HG02588 (cell line): ENCODE data around the gene GRID1.
"Not testable (repeated sequence)": the region's sequence is repeated elsewhere in the genome, so short reads cannot be mapped to it uniquely, and the experiment has no call there.

ENCODE experiments used
- ATAC-seq: cut with Tn5 transposase; IDR thresholded peaks from one replicate; pipeline ENCODE4 v1.9.1; 2021; ENCODE audit warnings: mild to moderate bottlenecking, moderate library complexity; ENCODE audit not compliant: unreplicated experiment

The GRID1 gene

GRCh38 chr10:86056672-86057071 is 309.9 kb downstream of the GRID1 start:
- no peak for ATAC-seq

- no peak for ATAC-seq
Observed at GRCh38 chr10:86055928-86056327, 310.7 kb downstream of the GRID1 start.

DNA sequence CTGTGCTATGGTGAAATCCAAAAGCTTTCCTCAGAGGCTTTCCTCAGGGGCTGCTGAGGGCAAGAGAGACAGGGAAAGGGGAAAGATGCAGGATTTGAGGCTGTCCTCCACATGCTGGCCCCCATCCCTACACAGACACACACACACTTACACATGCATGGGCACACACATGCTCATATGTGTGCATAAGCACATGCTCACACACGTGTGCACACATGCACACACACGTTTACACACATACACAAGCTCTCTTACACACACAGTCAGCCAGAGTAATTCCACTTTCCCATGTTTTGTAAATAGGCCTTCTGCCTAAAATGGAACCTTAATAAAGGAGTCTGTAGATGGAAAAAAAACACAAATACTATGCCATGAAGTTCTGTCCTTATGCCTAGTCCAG is 312.9 kb downstream of the GRID1 start:
- no peak for ATAC-seq

DNA sequence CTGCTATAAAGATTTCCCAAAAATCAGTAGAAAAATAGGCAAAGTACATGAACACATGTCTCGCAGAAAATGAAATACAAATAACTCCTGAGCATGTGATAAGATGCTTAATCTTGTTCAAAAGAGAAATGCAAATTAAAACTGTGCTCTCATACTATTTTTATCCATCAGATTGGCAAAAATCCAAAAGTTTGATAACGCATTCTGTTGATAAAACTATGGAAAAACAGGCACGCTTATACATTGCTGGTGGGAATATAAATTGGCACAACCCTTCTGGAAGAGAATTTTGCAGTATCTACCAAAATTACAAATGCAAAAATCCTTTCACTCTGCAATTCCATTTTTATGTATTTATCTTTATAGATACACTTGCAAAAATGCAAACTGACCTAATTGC is 315.0 kb downstream of the GRID1 start:
- no peak for ATAC-seq

DNA sequence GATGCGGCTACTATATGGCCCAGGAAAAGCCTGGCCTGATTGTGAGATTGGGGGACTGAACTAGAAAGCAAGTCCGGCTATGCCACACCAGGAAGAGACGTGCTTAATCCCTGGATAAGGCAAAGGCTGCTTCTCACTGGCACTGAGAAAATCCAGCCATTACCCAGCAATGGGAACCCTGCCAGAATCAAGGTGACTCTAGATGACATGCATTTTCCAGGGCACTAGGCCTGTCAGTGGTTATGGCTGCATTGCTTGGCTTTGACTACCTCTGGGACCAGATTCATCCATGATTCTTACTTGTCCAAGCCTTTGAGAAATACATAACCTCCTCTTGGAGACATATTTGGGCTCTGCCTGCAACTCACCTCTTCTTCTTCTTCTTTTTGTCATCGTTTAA is 317.2 kb downstream of the GRID1 start:
- no peak for ATAC-seq

- ATAC-seq = no peak
Observed at GRCh38 chr10:86048973-86049372, 317.6 kb downstream of the GRID1 start.

- ATAC-seq = no peak
Observed at GRCh38 chr10:86048571-86048970, 318.0 kb downstream of the GRID1 start.

- ATAC-seq = no peak
Observed at GRCh38 chr10:86047588-86047987, 319.0 kb downstream of the GRID1 start.

DNA sequence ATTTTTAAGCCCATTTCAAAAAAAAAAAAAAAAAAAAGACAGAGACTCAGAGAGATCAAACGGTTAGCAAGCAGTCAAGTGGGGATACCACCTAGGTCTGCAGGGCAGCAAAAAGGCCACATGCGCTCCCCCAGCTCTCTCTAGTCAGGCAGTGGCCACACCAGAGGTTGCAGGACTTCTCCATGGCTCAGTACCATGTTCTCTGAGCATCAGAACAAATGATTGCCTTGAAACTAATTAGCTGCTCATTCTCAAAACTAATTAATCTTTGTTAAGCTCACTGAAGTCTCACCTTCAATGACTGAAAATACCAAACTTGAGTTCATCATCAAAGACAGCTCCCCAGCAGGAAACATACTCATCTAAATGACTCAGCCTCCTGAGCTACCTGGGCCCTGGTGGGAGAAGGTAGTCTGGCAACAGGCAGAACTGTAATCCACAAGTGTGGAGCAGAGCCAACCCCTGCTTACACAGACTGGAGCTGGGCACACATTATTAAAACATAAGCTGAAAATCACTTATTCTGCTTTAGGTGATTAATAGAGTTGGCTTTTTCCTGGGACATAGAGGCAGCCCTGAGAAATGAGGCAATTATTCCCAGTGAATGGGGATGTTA is 319.6 kb downstream of the GRID1 start:
- ATAC-seq = no peak

DNA sequence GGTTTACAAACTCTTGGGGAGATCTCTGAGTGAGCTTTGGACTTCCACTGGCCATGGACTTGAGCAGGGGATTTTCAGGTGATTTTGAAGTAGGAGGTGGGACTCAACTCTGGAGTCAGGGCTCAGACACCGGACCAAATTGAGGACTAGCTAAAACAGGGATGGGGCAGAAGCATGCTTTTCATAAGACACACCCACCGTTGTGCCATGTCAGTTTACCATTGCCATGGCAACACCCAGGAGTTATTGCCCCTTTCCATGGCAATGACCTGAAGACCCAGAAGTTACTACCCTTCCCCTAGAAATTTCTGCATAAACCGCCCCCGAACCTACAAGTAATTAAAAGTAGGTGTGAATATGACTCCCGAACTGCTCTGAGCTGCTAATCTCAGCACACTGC is 320.7 kb downstream of the GRID1 start:
- ATAC-seq = no peak

- no peak for ATAC-seq
Observed at GRCh38 chr10:86044029-86044428, 322.6 kb downstream of the GRID1 start.

GRCh38 chr10:86043236-86043635 is 323.4 kb downstream of the GRID1 start:
- ATAC-seq = no peak

DNA sequence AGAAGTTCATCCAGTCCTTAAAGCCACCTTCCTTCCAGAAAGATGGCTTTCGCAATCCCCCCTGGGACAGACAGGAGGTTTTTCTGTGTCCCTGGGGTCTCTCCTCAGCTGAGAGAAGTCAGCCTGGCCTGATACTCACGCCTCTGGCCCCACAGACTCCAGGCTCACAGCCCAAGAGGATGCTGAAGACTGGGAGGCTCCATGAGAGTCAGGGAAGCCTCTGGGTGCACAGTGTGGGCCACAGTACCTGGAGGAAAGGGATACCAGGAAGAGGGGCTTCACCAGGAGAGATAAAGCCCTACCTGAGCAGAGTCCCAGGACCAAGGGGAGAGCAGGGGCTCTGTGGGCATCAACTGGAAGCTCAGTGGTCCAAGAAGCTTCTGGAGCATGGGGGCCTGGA is 324.4 kb downstream of the GRID1 start:
- ATAC-seq = no peak

DNA sequence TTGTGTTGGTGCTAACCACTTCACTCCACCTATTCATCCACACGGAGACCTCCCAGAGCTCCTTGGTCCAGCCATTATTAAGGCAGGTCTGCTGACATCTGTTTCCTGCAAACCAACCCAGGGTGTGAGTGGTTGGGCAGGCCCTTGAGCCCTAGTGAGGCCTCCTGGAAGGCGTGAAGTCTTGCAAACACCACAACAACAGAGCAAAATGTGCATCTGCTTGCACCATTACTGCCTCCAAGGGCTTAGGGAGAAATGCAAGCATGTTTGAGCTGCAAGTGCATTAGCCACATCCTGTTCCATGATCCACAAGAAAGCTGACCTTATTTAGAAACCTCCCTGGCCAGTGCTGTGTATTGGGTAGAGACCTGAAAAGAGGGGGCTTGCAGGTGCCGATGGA is 325.5 kb downstream of the GRID1 start:
- no peak for ATAC-seq

DNA sequence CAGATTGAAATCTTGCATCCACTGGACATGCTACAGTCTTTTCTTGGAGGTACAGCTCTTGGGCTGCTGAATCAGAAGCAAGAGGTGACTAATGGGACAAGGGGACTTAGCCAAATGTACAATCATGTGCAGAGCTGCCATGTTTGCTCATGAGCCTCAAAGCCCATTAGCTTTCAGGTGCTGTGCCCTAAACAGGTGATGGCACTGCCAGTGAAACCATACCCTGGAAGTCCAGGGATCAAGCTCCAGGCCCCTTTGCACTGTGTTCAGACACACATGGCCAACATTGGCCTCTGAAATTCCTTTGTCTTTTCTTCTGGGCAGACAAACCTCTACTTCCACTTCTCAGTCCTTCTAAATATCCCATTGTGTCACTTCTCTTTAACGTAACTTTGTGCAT is 328.2 kb downstream of the GRID1 start:
- ATAC-seq = no peak

GRCh38 chr10:86037096-86037495 is 329.5 kb downstream of the GRID1 start:
- ATAC-seq = no peak

DNA sequence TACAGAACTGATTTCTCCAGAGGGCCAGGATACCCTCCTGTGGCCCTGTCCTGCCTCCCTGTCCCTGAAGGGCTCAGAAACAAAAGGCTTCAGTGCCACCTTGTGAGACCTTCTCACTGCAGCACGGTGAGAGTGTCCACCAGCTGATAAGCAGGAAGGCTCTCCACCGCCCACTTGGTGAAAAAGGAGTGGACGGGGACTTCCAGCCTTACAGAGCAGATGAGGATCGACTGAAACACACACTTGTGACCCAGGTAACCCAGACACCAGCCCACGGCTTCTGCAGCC is 330.1 kb downstream of the GRID1 start:
- no peak for ATAC-seq

DNA sequence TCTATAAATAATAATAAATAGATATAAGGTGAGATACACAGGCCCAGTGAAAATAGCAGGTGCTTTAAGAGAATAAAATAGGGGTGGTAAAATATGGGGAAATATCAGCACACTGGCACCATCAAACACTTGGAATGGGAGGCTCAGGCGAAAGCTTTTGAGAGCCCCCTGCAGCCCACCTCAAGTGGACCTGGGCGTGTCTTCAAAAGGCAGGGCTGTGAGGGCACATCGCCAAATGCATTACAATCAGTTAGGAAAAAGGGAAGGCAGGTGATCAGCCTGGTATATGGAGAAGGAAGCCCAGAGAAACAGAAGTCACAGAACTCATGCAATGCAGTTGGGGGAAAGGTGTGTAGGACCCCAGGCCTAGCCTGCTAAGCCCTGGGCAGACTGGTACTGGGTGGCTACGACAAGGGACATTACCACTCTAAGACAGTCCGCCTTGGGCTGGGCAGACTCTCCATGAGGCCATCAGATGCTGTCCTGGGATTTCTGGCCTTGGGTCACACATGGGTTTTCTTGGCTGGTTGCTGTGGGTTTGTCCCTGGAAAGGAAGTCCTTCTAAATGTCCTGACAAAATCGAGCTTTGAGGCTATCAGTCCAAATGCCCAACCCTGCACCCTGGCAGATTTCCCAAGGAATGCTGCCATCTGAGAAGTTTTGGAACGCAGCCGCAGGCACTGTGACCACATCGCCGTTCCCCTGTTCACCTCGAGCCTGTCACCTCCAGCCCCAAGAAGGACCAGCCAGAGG is 330.6 kb downstream of the GRID1 start:
- ATAC-seq = no peak

GRCh38 chr10:86034710-86035109 is 331.9 kb downstream of the GRID1 start:
- no peak for ATAC-seq

GRCh38 chr10:86033581-86033980 is 333.0 kb downstream of the GRID1 start:
- no peak for ATAC-seq

DNA sequence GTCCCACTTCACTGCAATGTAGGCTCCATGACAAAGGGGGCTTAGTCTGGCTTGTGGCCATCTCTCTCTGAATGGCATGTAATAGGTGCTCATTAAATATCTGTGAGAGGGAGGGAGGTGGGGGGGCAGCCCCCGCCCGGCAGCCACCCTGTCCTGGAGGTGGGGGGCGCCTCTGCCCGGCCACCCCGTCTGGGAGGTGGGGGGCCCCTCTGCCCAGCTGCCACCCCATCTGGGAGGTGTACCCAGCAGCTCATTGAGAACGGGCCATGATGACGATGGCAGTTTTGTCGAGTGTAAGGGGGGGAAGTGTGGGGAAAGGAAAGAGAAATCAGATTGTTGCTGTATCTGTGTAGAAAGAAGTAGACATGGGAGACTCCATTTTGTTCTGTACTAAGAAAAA is 334.5 kb downstream of the GRID1 start:
- ATAC-seq = not testable (repeated sequence)

DNA sequence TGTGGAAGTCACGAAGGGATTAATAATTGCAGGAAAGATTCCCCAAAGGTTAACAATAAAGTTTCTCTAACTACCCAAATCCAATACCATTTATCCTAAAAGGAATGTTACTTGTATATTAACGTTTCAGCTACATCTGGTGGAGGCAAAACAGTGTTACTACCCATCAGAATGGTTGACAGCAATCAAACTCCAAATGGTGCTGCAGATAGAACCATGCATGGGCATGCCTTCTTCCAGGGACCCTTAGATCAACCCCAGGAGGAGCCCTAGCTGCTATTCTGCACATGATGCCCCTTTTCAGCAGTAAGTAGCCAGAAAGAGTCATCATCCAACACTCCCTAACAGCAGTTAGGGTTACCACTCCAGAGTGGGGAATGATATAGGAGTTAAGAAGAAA is 336.3 kb downstream of the GRID1 start:
- ATAC-seq = no peak

DNA sequence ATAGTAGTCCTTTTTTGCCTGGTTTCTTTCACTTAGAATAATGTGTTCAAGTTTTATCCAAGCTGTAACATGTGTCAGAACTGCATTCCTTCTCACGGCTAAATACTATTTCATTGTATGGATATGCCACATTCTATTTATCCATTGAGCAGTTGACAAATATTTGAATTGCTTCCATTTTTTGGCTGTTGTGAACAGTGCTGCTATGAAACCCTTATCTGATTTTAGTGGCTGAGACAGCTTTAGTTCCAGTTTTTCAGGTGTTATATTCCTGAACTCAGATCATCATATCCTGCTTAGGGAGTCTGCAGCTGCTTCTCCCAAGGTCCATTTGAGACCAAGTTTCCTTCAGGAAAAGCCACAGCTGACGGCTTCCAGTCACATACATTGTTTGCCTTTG is 339.2 kb downstream of the GRID1 start:
- no peak for ATAC-seq
